BLaER1 (cell line): ENCODE data around the gene BMP6.

Experiments used
- H3K27ac ChIP-seq: shearing (Covaris generic); formaldehyde crosslinking; 2 replicates; pipeline ENCODE4 v1.8.1; 2022
- H3K27me3 ChIP-seq: shearing (Covaris generic); formaldehyde crosslinking; 2 replicates; pipeline ENCODE4 v1.8.1; 2022
- H3K36me3 ChIP-seq: shearing (Covaris generic); formaldehyde crosslinking; 2 replicates; pipeline ENCODE4 v1.8.1; 2022
- H3K4me1 ChIP-seq: shearing (Covaris generic); formaldehyde crosslinking; 2 replicates; pipeline ENCODE4 v1.8.1; 2022
- H3K4me2 ChIP-seq: shearing (Covaris generic); formaldehyde crosslinking; 2 replicates; pipeline ENCODE4 v1.8.1; 2022
- H3K4me3 ChIP-seq: shearing (Covaris generic); formaldehyde crosslinking; 2 replicates; pipeline ENCODE4 v1.8.1; 2022
- H3K9ac ChIP-seq: shearing (Covaris generic); formaldehyde crosslinking; 2 replicates; pipeline ENCODE4 v1.8.1; 2022
- H3K9me3 ChIP-seq: shearing (Covaris generic); formaldehyde crosslinking; 2 replicates; pipeline ENCODE4 v1.8.1; 2022
- H4K20me1 ChIP-seq: shearing (Covaris generic); formaldehyde crosslinking; 2 replicates; pipeline ENCODE4 v1.8.1; 2022
- Cebpa-rat ChIP-seq: shearing (Covaris generic); IDR thresholded peaks from 2 replicates; pipeline ENCODE4 v1.8.1; 2022

The BMP6 gene

DNA sequence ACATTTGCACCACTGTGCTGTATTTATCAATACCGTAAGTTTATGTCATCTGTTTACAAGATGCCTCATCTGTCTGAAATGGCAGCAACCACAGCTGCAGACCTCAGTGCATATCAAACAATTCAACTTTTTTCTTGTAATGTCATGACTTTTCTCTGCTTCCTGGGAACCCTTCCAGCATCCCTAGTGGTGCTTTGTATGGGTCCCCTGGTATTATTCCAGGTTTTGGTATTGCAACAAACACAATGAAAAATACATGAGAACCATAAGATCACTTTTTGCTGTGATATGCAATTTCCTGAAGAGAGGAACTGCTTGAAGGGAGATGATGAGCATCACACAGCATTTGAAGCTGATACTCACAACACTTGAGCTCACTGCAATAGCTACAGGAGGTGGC, 196.7 kb downstream of the BMP6 start:
- no peak overlapping the region for H3K27ac ChIP-seq
- peaks cover 22% of the 10 kb centered on the region for H3K9me3 ChIP-seq
- no peak overlapping the region for H3K9ac ChIP-seq
- no peaks in the 10 kb centered on the region for H3K27me3 ChIP-seq
- no peaks in the 10 kb centered on the region for H3K36me3 ChIP-seq
- TF ChIP-seq Cebpa-rat: no peak
- peaks cover 5% of the 10 kb centered on the region for H3K4me1 ChIP-seq
- H3K4me2 ChIP-seq: no peak overlapping the region
- no peaks in the 10 kb centered on the region for H4K20me1 ChIP-seq
- H3K4me3 ChIP-seq: no peak overlapping the region

DNA sequence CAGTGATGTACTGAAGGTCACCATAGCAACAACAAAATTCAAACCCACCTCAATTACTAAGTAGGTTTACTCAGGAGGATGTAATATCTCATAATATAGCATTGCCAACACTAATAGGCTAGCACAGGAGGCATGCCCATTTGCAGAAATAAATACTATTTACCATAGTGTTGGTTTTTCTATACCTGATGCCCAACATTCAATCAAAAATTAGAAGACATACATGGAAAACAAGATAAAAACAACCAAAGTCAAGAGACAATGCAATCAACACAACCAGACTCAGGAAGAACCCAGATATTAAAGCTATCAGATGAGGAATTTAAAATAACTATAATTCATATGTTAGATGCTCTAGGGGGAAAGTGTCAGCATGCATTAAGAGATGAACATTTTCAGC, 199.0 kb downstream of the BMP6 start:
- Histone ChIP-seq H3K4me1 (no peaks in the 10 kb centered on the region), H3K27ac (no peak overlapping the region), H3K9me3 (peaks cover 22% of the 10 kb centered on the region), H4K20me1 (no peaks in the 10 kb centered on the region), H3K4me2 (no peak overlapping the region), H3K9ac (no peak overlapping the region), H3K36me3 (no peaks in the 10 kb centered on the region), H3K27me3 (no peaks in the 10 kb centered on the region), H3K4me3 (no peak overlapping the region)
- no peak for TF ChIP-seq Cebpa-rat
